ENCODE data around the gene IGFLR1. TPM values are rescaled to one million over a fixed set of nuclear protein-coding genes. Genes with fewer than 3 reads are reported as not detected.
"Not testable (repeated sequence)": the region's sequence is repeated elsewhere in the genome, so short reads cannot be mapped to it uniquely, and the experiment has no call there.

The IGFLR1 gene
- total and polyA plus RNA-seq, 12 donors, result 4.9 to 35.3 (median 14.7) TPM

DNA sequence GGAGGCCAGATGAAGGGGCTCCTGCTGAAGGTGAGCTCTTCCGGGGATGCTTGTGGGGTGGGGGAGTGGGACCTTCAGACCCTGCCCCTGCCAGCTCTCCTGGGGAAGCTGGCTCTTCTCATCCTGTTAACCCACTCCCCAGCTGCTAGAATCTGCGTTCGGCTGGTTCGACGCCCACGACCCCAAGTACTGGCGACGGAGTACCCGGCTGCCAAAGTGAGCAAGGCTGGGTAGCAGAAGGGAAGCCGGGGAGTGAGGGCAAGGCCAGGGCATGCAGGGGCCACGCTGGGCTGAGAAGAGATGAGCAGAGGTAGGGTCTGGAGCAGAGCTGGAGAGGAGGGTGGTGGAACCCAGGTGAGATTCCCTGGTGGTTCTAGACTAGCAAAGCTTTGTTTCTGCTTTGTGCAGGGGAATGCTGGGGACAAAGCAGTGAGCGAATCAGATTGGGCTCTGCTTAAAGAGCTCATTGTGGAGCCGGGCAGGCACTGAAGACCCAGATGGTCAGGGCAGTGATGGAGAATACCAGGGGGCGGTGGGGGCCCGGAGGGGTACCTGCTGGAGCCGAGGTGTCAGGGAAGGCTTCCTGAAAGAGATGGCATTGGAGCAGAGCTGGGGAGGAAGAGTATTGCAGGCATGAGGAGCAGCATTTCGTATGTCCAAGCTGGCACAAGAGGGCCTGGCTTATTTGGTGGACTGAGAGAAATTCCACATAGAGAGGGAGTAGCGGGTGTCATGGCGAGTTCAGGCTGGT, 14.1 kb downstream of the IGFLR1 start:
- no peaks in the 10 kb centered on the region for H3K4me1 ChIP-seq (replicated peaks in 1 of 2)
- H3K9me3 ChIP-seq (replicated peaks in 1 of 3), result no peaks in the 10 kb centered on the region
- peaks cover 0 to 97% of the 10 kb centered on the region in 2 donors for H3K36me3 ChIP-seq (replicated peaks in 1 of 2)
- no peak overlapping the region for H3K27ac ChIP-seq
- 89 to 92% (median 91%) methylated on average over 17 to 19 of the region's 19 CpGs for WGBS, 4 donors
- peak in 1 of 7 donors; percentile 3 for DNase-seq
- H3K4me3 ChIP-seq, result no peak overlapping the region
- TF ChIP-seq POLR2A (IDR thresholded peaks at IDR 0.05), result no peak
- no peak for TF ChIP-seq CTCF (IDR thresholded peaks at IDR 0.05)
- intact Hi-C loops (cut with DNase I), result no loop called here
- H3K27me3 ChIP-seq, result no peaks in the 10 kb centered on the region

- Histone ChIP-seq H3K27ac (no peak overlapping the region), H3K36me3 (replicated peaks in 1 of 2) (peaks cover 0 to 100% of the 10 kb centered on the region in 2 donors), H3K4me1 (replicated peaks in 1 of 2) (no peaks in the 10 kb centered on the region), H3K9me3 (replicated peaks in 1 of 3) (no peaks in the 10 kb centered on the region), H3K4me3 (no peak overlapping the region), H3K27me3 (no peaks in the 10 kb centered on the region)
- TF ChIP-seq CTCF (IDR thresholded peaks at IDR 0.05) (no peak), POLR2A (IDR thresholded peaks at IDR 0.05) (no peak)
- intact Hi-C loops (cut with DNase I), result no loop called here
- no peak for DNase-seq
- 90 to 95% (median 94%) methylated on average over 7 to 25 of the region's 25 CpGs for WGBS, 4 donors
Observed at GRCh38 chr19:35727053-35727955, 14.9 kb downstream of the IGFLR1 start.

DNA sequence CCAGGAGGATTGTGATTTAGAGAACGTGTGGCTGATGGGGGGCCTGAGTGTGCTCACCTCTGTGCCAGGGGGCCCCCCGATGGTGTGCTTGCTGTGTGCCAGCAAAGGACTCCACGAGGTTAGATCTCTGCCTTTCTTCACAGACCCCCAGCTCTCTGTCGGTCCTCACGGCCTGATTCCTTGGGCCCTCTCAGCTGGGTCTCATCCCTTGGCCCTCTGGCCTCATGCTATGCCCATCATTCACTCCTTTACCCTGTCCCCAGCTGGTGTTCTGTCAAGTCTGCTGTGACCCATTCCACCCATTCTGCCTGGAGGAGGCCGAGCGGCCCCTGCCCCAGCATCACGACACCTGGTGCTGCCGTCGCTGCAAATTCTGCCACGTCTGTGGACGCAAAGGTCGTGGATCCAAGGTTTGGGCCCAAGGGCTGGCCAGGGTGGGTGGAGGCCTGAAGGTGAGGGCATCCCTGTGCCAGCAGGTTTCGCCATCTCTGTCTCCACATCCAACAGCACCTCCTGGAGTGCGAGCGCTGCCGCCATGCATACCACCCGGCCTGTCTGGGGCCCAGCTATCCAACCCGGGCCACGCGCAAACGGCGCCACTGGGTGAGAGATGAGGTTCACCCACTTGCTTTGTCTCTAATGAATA, 16.9 kb downstream of the IGFLR1 start:
- H3K9me3 ChIP-seq (replicated peaks in 1 of 3), result no peaks in the 10 kb centered on the region
- H3K4me3 ChIP-seq, result no peak overlapping the region
- DNase-seq, result peak in 1 of 7 donors; percentile 6
- H3K36me3 ChIP-seq (replicated peaks in 1 of 2), result peaks cover 0 to 98% of the 10 kb centered on the region in 2 donors
- intact Hi-C loops (cut with DNase I), result no loop called here
- no peak for TF ChIP-seq POLR2A (IDR thresholded peaks at IDR 0.05)
- TF ChIP-seq CTCF (IDR thresholded peaks at IDR 0.05), result no peak
- no peaks in the 10 kb centered on the region for H3K4me1 ChIP-seq (replicated peaks in 1 of 2)
- no peaks in the 10 kb centered on the region for H3K27me3 ChIP-seq
- H3K27ac ChIP-seq, result no peak overlapping the region
- WGBS, 4 donors, result 92 to 95% (median 93%) methylated on average over 8 to 23 of the region's 23 CpGs

DNA sequence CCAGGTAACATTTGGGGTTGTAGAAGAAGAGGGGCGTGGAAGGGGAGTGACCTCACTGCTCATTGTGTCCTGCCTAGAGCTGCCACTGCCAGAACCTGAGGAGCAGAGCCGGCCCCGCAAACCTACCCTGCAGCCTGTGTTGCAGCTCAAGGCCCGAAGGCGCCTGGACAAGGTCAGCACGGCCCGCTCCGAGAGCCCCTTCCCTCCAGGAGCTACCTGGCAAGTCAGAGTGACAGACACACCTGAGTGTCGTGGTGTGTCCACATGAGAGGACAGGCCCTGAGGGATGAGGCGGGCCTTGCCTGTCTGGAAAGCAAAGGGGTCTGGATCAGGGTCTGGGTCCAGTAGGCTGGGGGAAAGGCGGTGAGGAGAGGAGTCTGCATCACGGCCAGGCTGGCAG, 17.7 kb downstream of the IGFLR1 start:
- intact Hi-C loops (cut with DNase I), result no loop called here
- TF ChIP-seq CTCF (IDR thresholded peaks at IDR 0.05) (no peak), POLR2A (IDR thresholded peaks at IDR 0.05) (no peak)
- Histone ChIP-seq H3K4me1 (replicated peaks in 1 of 2) (peaks cover under 1 to 6% of the 10 kb centered on the region in 2 donors), H3K4me3 (no peak overlapping the region), H3K27me3 (no peaks in the 10 kb centered on the region), H3K36me3 (replicated peaks in 1 of 2) (peaks cover 0 to 96% of the 10 kb centered on the region in 2 donors), H3K27ac (no peak overlapping the region), H3K9me3 (replicated peaks in 1 of 3) (no peaks in the 10 kb centered on the region)
- WGBS, 4 donors, result 89 to 94% (median 91%) methylated on average over 5 to 12 of the region's 12 CpGs
- DNase-seq, result peak in 2 of 7 donors; percentile 5 to 26

- DNase-seq; intact Hi-C loops (cut with DNase I); H3K9me3 ChIP-seq (replicated peaks in 1 of 3); H3K27ac ChIP-seq; H3K27me3 ChIP-seq; H3K4me3 ChIP-seq: not testable (repeated sequence)
- peaks cover 4 to 10% of the 10 kb centered on the region in 2 donors for H3K4me1 ChIP-seq (replicated peaks in 1 of 2)
- WGBS, 4 donors, result 89 to 94% (median 90%) methylated on average over 7 of the region's 7 CpGs
- H3K36me3 ChIP-seq (replicated peaks in 1 of 2), result peaks cover 0 to 92% of the 10 kb centered on the region in 2 donors
Observed at GRCh38 chr19:35724132-35724531, 18.1 kb downstream of the IGFLR1 start.

Measured in adrenal gland (tissue), 12 donors.